H1 (cell line): ENCODE data around the gene SLC5A8. TPM values are rescaled to one million over a fixed set of nuclear protein-coding genes. Genes with fewer than 3 reads are reported as not detected.

Experiments used
- CTCF ChIA-PET: fragments of 300-600 bp; sonication (Branson Sonifier 250); formaldehyde crosslinking; loops from one replicate; lab custom pipeline; 2021; ENCODE audit not compliant: partially characterized antibody; lab: Charles Lee
- POLR2A ChIA-PET: fragments of 300-600 bp; sonication (Branson Sonifier 250); formaldehyde crosslinking; loops from one replicate; lab custom pipeline; 2021; ENCODE audit warnings: inconsistent platforms; ENCODE audit not compliant: partially characterized antibody; lab: Charles Lee
- DNase-seq, 2 experiments: peaks; one replicate each; pipeline versions ENCODE4 v3.0.0 to v3.0.0-alpha.2; 2010 to 2022; ENCODE audit warnings: low spot score in 2 of 2, low read depth in 1 of 2, mixed read lengths in 1 of 2
- FAIRE-seq: peaks from 2 replicates; lab custom pipeline; 2011; peaks lifted over from hg19 to GRCh38; lab: Jason Lieb, UNC
- H2AFZ ChIP-seq: 2 replicates; pipeline ENCODE4 v1.8.1; 2012; ENCODE audit warnings: low read length, inconsistent platforms
- H2AK5ac ChIP-seq: 2 replicates; pipeline ENCODE4 v1.6.1; 2013; ENCODE audit warnings: low read depth, low read length
- H2BK120ac ChIP-seq: replicated peaks from 2 replicates; pipeline ENCODE3; 2013; ENCODE audit warnings: low read depth, low read length, inconsistent platforms
- H2BK12ac ChIP-seq: 2 replicates; pipeline ENCODE4 v1.6.1; 2013; ENCODE audit warnings: low read depth, low read length
- H2BK15ac ChIP-seq: 2 replicates; pipeline ENCODE4 v1.6.1; 2013; ENCODE audit warnings: low read length
- H2BK20ac ChIP-seq: 2 replicates; pipeline ENCODE4 v1.6.1; 2013; ENCODE audit warnings: low read length
- H2BK5ac ChIP-seq: 2 replicates; pipeline ENCODE4 v1.6.1; 2013; ENCODE audit warnings: low read depth, low read length
- H3K14ac ChIP-seq: 2 replicates; pipeline ENCODE4 v1.6.1; 2013; ENCODE audit warnings: inconsistent platforms; ENCODE audit not compliant: insufficient read length
- H3K18ac ChIP-seq: 2 replicates; pipeline ENCODE4 v1.6.1; 2013; ENCODE audit warnings: low read length; ENCODE audit errors: extremely low read depth
- H3K23ac ChIP-seq: 2 replicates; pipeline ENCODE4 v1.6.1; 2013; ENCODE audit warnings: inconsistent platforms; ENCODE audit not compliant: insufficient read length
- H3K23me2 ChIP-seq: 2 replicates; pipeline ENCODE4 v1.6.1; 2013; ENCODE audit warnings: low read depth, low read length
- H3K27ac ChIP-seq: 2 replicates; pipeline ENCODE4 v1.6.1; 2011; ENCODE audit warnings: low read depth, low read length, inconsistent platforms
- H3K27me3 ChIP-seq, 4 experiments: replicated peaks in 1 of 4; 1 replicate in 1 of 4; 2 replicates in 3 of 4; pipeline versions ENCODE4 v1.6.1 to v1.8.1; 2011 to 2013; ENCODE audit warnings: low read length in 3 of 4, mild to moderate bottlenecking in 3 of 4, inconsistent platforms in 2 of 4, mixed read lengths in 2 of 4, moderate library complexity in 1 of 4; ENCODE audit not compliant: control insufficient read depth in 3 of 4, insufficient read depth in 3 of 4; ENCODE audit errors: extremely low read depth in 1 of 4
- H3K36me3 ChIP-seq, 4 experiments: 2 replicates each; pipeline versions ENCODE4 v1.6.1 to v1.8.1; 2011 to 2013; ENCODE audit warnings: mild to moderate bottlenecking in 4 of 4, low read length in 3 of 4, moderate library complexity in 2 of 4, control low read depth in 1 of 4, inconsistent platforms in 1 of 4; ENCODE audit not compliant: insufficient read depth in 4 of 4, control insufficient read depth in 2 of 4
- H3K4ac ChIP-seq: replicated peaks from 2 replicates; pipeline ENCODE3; 2013; ENCODE audit warnings: low read length, low read depth, mixed read lengths, inconsistent platforms; ENCODE audit not compliant: insufficient read length
- H3K4me1 ChIP-seq, 4 experiments: replicated peaks in 1 of 4; 1 replicate in 1 of 4; 2 replicates in 3 of 4; pipeline versions ENCODE4 v1.6.1 to v1.8.1; 2011 to 2013; ENCODE audit warnings: low read length in 3 of 4, inconsistent platforms in 2 of 4, mixed read lengths in 1 of 4; ENCODE audit not compliant: insufficient read depth in 4 of 4, control insufficient read depth in 3 of 4
- H3K4me2 ChIP-seq, 2 experiments: 2 replicates each; pipeline versions ENCODE4 v1.6.1 to v1.8.1; 2011 to 2013; ENCODE audit warnings: low read depth in 2 of 2, low read length in 2 of 2, control low read depth in 1 of 2, inconsistent platforms in 1 of 2, mild to moderate bottlenecking in 1 of 2; ENCODE audit not compliant: insufficient read depth in 1 of 2
- H3K4me3 ChIP-seq, 4 experiments: fragments of 200-600, 300-600 bp in 1 of 4; sonication (generic), shearing (Covaris generic), sonication (Bioruptor Twin) in 1 of 4; 2 replicates each; pipeline versions ENCODE4 v1.5.1 to v1.8.1; 2011 to 2016; ENCODE audit warnings: low read length in 4 of 4, low read depth in 3 of 4, control low read depth in 2 of 4, inconsistent platforms in 2 of 4, mild to moderate bottlenecking in 2 of 4, mixed read lengths in 1 of 4, moderate library complexity in 1 of 4; ENCODE audit not compliant: insufficient read depth in 2 of 4; ENCODE audit errors: extremely low read depth in 1 of 4
- H3K56ac ChIP-seq: replicated peaks from 2 replicates; pipeline ENCODE3; 2013; ENCODE audit warnings: low read depth, mild to moderate bottlenecking, mixed read lengths, low read length, inconsistent platforms; ENCODE audit not compliant: insufficient read length
- H3K79me1 ChIP-seq: 2 replicates; pipeline ENCODE4 v1.6.1; 2013; ENCODE audit warnings: low read depth, low read length, control low read depth
- H3K79me2 ChIP-seq, 2 experiments: 2 replicates each; pipeline versions ENCODE4 v1.6.1 to v1.8.1; 2012 to 2013; ENCODE audit warnings: low read length in 2 of 2, mild to moderate bottlenecking in 2 of 2, inconsistent platforms in 1 of 2; ENCODE audit not compliant: insufficient read depth in 2 of 2, control insufficient read depth in 1 of 2
- H3K9ac ChIP-seq, 4 experiments: replicated peaks in 1 of 4; 1 replicate in 1 of 4; 2 replicates in 3 of 4; pipeline versions ENCODE4 v1.6.1 to v1.8.1; 2011 to 2013; ENCODE audit warnings: low read depth in 3 of 4, low read length in 3 of 4, control low read depth in 2 of 4, mild to moderate bottlenecking in 2 of 4, moderate library complexity in 2 of 4, inconsistent platforms in 1 of 4; ENCODE audit errors: extremely low read depth in 1 of 4
- H3K9me3 ChIP-seq, 2 experiments: 2 replicates each; pipeline versions ENCODE4 v1.6.1 to v1.8.1; 2012 to 2013; ENCODE audit warnings: mild to moderate bottlenecking in 2 of 2, moderate library complexity in 2 of 2, control low read depth in 1 of 2, inconsistent platforms in 1 of 2, low read depth in 1 of 2, low read length in 1 of 2, mixed read lengths in 1 of 2; ENCODE audit not compliant: insufficient read depth in 2 of 2
- H4K20me1 ChIP-seq, 2 experiments: replicated peaks in 1 of 2; 2 replicates each; pipeline versions ENCODE3 to v1.8.1; 2011 to 2013; ENCODE audit warnings: inconsistent platforms in 2 of 2, low read length in 2 of 2, mild to moderate bottlenecking in 1 of 2; ENCODE audit not compliant: insufficient read depth in 2 of 2, control insufficient read depth in 1 of 2
- H4K5ac ChIP-seq: 2 replicates; pipeline ENCODE4 v1.6.1; 2013; ENCODE audit warnings: low read length, low read depth, mixed read lengths, inconsistent platforms; ENCODE audit not compliant: insufficient read length
- H4K8ac ChIP-seq: 2 replicates; pipeline ENCODE4 v1.8.0; 2013; ENCODE audit warnings: mild to moderate bottlenecking, moderate library complexity, low read length, inconsistent platforms; ENCODE audit not compliant: insufficient read depth; ENCODE audit errors: extremely low read depth
- H4K91ac ChIP-seq: replicated peaks from 2 replicates; pipeline ENCODE3; 2013; ENCODE audit warnings: low read length, mixed read lengths, inconsistent platforms; ENCODE audit not compliant: insufficient read length
- ATF2 ChIP-seq: IDR thresholded peaks from 2 replicates; pipeline ENCODE4 v1.6.1; 2012; ENCODE audit warnings: low read length, inconsistent platforms
- CEBPB ChIP-seq: IDR thresholded peaks from 2 replicates; pipeline ENCODE4 v1.6.1; 2012; ENCODE audit warnings: low read depth, low read length
- CHD2 ChIP-seq: IDR thresholded peaks from 2 replicates; pipeline ENCODE4 v1.6.1; 2012; ENCODE audit warnings: low read length, improper control_type of control experiment
- EP300 ChIP-seq, 2 experiments: IDR thresholded peaks; 1 replicate in 1 of 2; 2 replicates in 1 of 2; pipeline ENCODE4 v1.6.1; 2011 to 2012; ENCODE audit warnings: low read depth in 2 of 2, low read length in 2 of 2, mild to moderate bottlenecking in 2 of 2, borderline replicate concordance in 1 of 2, inconsistent platforms in 1 of 2, moderate library complexity in 1 of 2
- NANOG ChIP-seq: IDR thresholded peaks from 2 replicates; pipeline ENCODE4 v1.6.1; 2011; ENCODE audit warnings: low read length, low read depth, mild to moderate bottlenecking, inconsistent platforms; ENCODE audit not compliant: insufficient read depth, poor library complexity, severe bottlenecking
- WGBS, 2 experiments: shearing (Covaris generic) in 1 of 2; methylation state at CpG; one replicate each; pipeline versions ENCODE4 v1.1.6 to v1.1.7; 2013 to 2015; ENCODE audit warnings: low lambda C conversion rate in 2 of 2, mixed read lengths in 2 of 2, inconsistent platforms in 1 of 2, low coverage in 1 of 2, missing lambda C conversion rate in 1 of 2; ENCODE audit not compliant: insufficient replicate concordance in 2 of 2, insufficient coverage in 1 of 2, insufficient read length in 1 of 2; ENCODE audit errors: extremely low coverage in 1 of 2, missing lambda C conversion rate in 1 of 2; 5-methylcytosine and 5-hydroxymethylcytosine counted together
- polyA plus RNA-seq, 7 experiments: library from polyadenylated mRNA; depleted of rRNA in 3 of 7; stranded (reverse) in 5 of 7; unstranded in 2 of 7; fragments of >200 nt in 5 of 7; fragments of 200-250 nt in 2 of 7; gene quantifications; 1 replicate in 5 of 7; 2 replicates in 1 of 7; 4 replicates in 1 of 7; pipeline versions ENCODE4 v1.2.1 to v1.2.3, GENCODE V29; 2011 to 2013; ENCODE audit warnings: missing spikeins in 2 of 7, mixed read lengths in 2 of 7
- total RNA-seq: library from RNA; stranded (reverse); fragmentation: NEBNext Ultra II Directional; extraction: Animal tissue kit (Norgen Biotek cat#: 25700); gene quantifications from 2 replicates; pipeline ENCODE4 v1.2.1, GENCODE V29; 2021

SLC5A8 gene
- total and polyA plus RNA-seq, 2 of the 8 experiments (the other 6 are each of a cell fraction or from before 2014, with no cell fraction given), result 0.11 to 0.21 TPM

GRCh38 chr12:101257357-101257756 is 47.3 kb upstream of the SLC5A8 start:
- TF ChIP-seq ATF2 (no peak), NANOG (no peak), CHD2 (no peak), CEBPB (no peak), EP300 (IDR thresholded peaks at IDR 0.05; ENCODE audit: borderline replicate concordance in 1 of 2, low read depth in 2 of 2, low read length in 2 of 2) (no peak)
- POLR2A ChIA-PET, result no interaction called here
- peaks cover 2 to 3% of the 10 kb centered on the region in 2 experiments; a peak in 1 of 4 replicates for H3K9me3 ChIP-seq

More at GRCh38 chr12:101257357-101257756, 47.3 kb upstream of the SLC5A8 start:
- no peak overlapping the region for H3K23ac ChIP-seq
- no peak overlapping the region for H2BK20ac ChIP-seq
- H3K4me1 ChIP-seq, result peaks cover 0 to 3% (median 0%) of the 10 kb centered on the region in 4 experiments; a peak in 2 of 7 replicates
- no peak overlapping the region for H2BK5ac ChIP-seq
- H3K9ac ChIP-seq, result no peak overlapping the region
- H2AK5ac ChIP-seq, result no peak overlapping the region
- DNase-seq, result no peak
- no peak overlapping the region for H3K4me3 ChIP-seq
- no peaks in the 10 kb centered on the region for H3K23me2 ChIP-seq
- no peak overlapping the region for H3K27ac ChIP-seq
- H2AFZ ChIP-seq, result no peak overlapping the region
- no peak overlapping the region for H3K14ac ChIP-seq
- no peak for FAIRE-seq
- H3K18ac ChIP-seq, result no peak overlapping the region
- H4K5ac ChIP-seq, result no peak overlapping the region
- H3K4ac ChIP-seq, result no peak overlapping the region
- H3K79me1 ChIP-seq, result no peaks in the 10 kb centered on the region
- no peak overlapping the region for H3K4me2 ChIP-seq
- no peak overlapping the region for H2BK12ac ChIP-seq
- H3K36me3 ChIP-seq, result no peaks in the 10 kb centered on the region
- no peak overlapping the region for H2BK15ac ChIP-seq
- CTCF ChIA-PET, result no interaction called here
- WGBS, 2 experiments, result 82% methylated on average over 4 of the region's 4 CpGs; no CpG with 5 or more reads in 1 of the 2 experiments
- H3K56ac ChIP-seq, result no peak overlapping the region
- no peak overlapping the region for H4K91ac ChIP-seq
- no peaks in the 10 kb centered on the region for H3K79me2 ChIP-seq
- no peak overlapping the region for H4K8ac ChIP-seq
- H2BK120ac ChIP-seq, result no peak overlapping the region
- no peaks in the 10 kb centered on the region for H4K20me1 ChIP-seq
- no peaks in the 10 kb centered on the region for H3K27me3 ChIP-seq
